Measurements from ENCODE around the gene PRSS53. TPM values are rescaled to one million over a fixed set of nuclear protein-coding genes. Genes with fewer than 3 reads are reported as not detected.

PRSS53 gene
- total and polyA plus RNA-seq, 2 experiments from 2014 or later = 0.36 to 2.7 TPM

DNA sequence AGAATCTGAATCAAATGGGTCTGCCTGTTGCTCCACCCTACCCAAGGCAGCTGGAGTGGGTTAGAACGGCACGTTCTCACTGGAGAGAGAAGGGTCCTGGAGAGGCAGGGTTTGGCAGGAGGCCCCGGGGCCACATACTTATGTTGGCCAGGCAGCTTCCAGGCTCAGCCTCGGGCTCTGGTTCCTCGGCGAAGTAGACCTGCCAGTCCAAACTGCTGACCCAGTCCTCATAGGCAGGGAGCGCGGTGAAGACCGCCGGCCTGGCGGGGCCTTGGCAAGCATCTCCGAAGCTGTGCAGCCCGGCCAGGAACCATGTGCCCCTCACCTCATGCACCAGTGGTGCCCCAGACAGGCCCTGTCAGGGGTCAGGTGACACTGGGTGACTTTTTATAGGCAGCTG is 4.8 kb downstream of the PRSS53 start:
- no peaks in the 10 kb centered on the region for H3K79me2 ChIP-seq (replicated peaks; ENCODE audit: insufficient read depth)
- Mint-ChIP-seq H3K27me3 (ENCODE audit: insufficient read depth, low read depth, poor library complexity) (peaks cover 12% of the 10 kb centered on the region), H3K27ac (no peak overlapping the region), H3K9me3 (no peaks in the 10 kb centered on the region), H3K36me3 (ENCODE audit: low read depth) (peaks cover 28% of the 10 kb centered on the region), H3K4me1 (peaks cover 5% of the 10 kb centered on the region; the same call in 1 of the 3 replicates), H3K4me3 (no peak overlapping the region)
- no peaks in the 10 kb centered on the region for H3K36me3 ChIP-seq (ENCODE audit: insufficient read depth)
- H3K4me3 ChIP-seq = no peak overlapping the region
- H3K9me2 ChIP-seq (ENCODE audit: insufficient read depth) = no peaks in the 10 kb centered on the region
- no peak for DNase-seq (ENCODE audit: low spot score)
- H3K4me1 ChIP-seq (ENCODE audit: insufficient read depth) = no peaks in the 10 kb centered on the region
- H3K27ac ChIP-seq (ENCODE audit: low read depth) = no peak overlapping the region
- H4K20me1 ChIP-seq (replicated peaks; ENCODE audit: insufficient read depth) = no peaks in the 10 kb centered on the region; the same call in 1 of the 2 replicates
- no peak overlapping the region for H3K4me2 ChIP-seq
- no peaks in the 10 kb centered on the region for H3F3A ChIP-seq (replicated peaks; ENCODE audit: low read depth)
- no peaks in the 10 kb centered on the region for H3K27me3 ChIP-seq (ENCODE audit: insufficient read depth)
- TF ChIP-seq EZH2 (IDR thresholded peaks at IDR 0.05; ENCODE audit: low read depth, unreplicated experiment) (no peak), CREB1 (CRISPR knock-in tag; IDR thresholded peaks at IDR 0.05; ENCODE audit: low read depth) (no peak), ZNF114 (CRISPR knock-in tag; IDR thresholded peaks at IDR 0.05) (no peak), EZH2phosphoT487 (IDR thresholded peaks at IDR 0.05; ENCODE audit: unreplicated experiment) (no peak), JUNB (IDR thresholded peaks at IDR 0.05; ENCODE audit: unreplicated experiment) (no peak), NANOG (IDR thresholded peaks at IDR 0.05; ENCODE audit: borderline replicate concordance) (no peak)
- TF ChIP-seq, protein P1, sequence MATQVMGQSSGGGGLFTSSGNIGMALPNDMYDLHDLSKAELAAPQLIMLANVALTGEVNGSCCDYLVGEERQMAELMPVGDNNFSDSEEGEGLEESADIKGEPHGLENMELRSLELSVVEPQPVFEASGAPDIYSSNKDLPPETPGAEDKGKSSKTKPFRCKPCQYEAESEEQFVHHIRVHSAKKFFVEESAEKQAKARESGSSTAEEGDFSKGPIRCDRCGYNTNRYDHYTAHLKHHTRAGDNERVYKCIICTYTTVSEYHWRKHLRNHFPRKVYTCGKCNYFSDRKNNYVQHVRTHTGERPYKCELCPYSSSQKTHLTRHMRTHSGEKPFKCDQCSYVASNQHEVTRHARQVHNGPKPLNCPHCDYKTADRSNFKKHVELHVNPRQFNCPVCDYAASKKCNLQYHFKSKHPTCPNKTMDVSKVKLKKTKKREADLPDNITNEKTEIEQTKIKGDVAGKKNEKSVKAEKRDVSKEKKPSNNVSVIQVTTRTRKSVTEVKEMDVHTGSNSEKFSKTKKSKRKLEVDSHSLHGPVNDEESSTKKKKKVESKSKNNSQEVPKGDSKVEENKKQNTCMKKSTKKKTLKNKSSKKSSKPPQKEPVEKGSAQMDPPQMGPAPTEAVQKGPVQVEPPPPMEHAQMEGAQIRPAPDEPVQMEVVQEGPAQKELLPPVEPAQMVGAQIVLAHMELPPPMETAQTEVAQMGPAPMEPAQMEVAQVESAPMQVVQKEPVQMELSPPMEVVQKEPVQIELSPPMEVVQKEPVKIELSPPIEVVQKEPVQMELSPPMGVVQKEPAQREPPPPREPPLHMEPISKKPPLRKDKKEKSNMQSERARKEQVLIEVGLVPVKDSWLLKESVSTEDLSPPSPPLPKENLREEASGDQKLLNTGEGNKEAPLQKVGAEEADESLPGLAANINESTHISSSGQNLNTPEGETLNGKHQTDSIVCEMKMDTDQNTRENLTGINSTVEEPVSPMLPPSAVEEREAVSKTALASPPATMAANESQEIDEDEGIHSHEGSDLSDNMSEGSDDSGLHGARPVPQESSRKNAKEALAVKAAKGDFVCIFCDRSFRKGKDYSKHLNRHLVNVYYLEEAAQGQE (IDR thresholded peaks at IDR 0.05; ENCODE audit: unreplicated experiment) = no peak
- H2AFZ ChIP-seq = no peak overlapping the region
- ATAC-seq = no peak

DNA sequence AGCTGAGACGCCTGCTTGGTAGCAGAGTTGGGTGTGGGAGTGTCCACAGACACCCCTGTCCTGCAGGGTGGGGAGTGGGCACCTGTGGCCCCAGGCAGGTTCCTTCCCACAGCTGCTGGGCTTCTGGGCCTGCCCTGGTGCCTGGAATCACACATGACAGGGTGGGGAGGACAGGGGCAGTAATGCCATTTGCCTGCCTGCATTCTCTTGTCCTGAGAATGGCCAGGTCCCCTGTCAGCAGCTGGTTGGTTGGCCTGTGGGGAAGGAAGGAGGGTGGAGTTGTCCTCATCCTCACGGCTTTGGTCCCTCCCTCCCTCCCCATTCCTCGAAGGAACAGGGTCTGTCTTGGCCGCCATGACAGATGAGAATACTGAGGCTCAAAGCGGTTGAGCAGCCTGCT is 5.2 kb downstream of the PRSS53 start:
- Mint-ChIP-seq H3K36me3 (ENCODE audit: low read depth) (peaks cover 32% of the 10 kb centered on the region), H3K4me1 (peaks cover 5% of the 10 kb centered on the region; the same call in 1 of the 3 replicates), H3K4me3 (no peak overlapping the region; the same call in 2 of the 3 replicates), H3K27me3 (ENCODE audit: insufficient read depth, low read depth, poor library complexity) (peaks cover 13% of the 10 kb centered on the region), H3K9me3 (no peaks in the 10 kb centered on the region), H3K27ac (no peak overlapping the region)
- Histone ChIP-seq H3K4me1 (ENCODE audit: insufficient read depth) (no peaks in the 10 kb centered on the region), H3F3A (replicated peaks; ENCODE audit: low read depth) (no peaks in the 10 kb centered on the region), H3K27me3 (ENCODE audit: insufficient read depth) (no peaks in the 10 kb centered on the region), H3K4me3 (no peak overlapping the region), H3K9me2 (ENCODE audit: insufficient read depth) (no peaks in the 10 kb centered on the region), H3K79me2 (replicated peaks; ENCODE audit: insufficient read depth) (no peaks in the 10 kb centered on the region), H3K4me2 (no peak overlapping the region), H3K36me3 (ENCODE audit: insufficient read depth) (no peaks in the 10 kb centered on the region), H3K27ac (ENCODE audit: low read depth) (no peak overlapping the region), H2AFZ (no peak overlapping the region), H4K20me1 (replicated peaks; ENCODE audit: insufficient read depth) (no peaks in the 10 kb centered on the region; the same call in 1 of the 2 replicates)
- ATAC-seq (no peak), DNase-seq (ENCODE audit: low spot score) (no peak)
- TF ChIP-seq EZH2 (IDR thresholded peaks at IDR 0.05; ENCODE audit: low read depth, unreplicated experiment) = no peak
- TF ChIP-seq JUNB (IDR thresholded peaks at IDR 0.05; ENCODE audit: unreplicated experiment) = no peak
- TF ChIP-seq, protein P2, sequence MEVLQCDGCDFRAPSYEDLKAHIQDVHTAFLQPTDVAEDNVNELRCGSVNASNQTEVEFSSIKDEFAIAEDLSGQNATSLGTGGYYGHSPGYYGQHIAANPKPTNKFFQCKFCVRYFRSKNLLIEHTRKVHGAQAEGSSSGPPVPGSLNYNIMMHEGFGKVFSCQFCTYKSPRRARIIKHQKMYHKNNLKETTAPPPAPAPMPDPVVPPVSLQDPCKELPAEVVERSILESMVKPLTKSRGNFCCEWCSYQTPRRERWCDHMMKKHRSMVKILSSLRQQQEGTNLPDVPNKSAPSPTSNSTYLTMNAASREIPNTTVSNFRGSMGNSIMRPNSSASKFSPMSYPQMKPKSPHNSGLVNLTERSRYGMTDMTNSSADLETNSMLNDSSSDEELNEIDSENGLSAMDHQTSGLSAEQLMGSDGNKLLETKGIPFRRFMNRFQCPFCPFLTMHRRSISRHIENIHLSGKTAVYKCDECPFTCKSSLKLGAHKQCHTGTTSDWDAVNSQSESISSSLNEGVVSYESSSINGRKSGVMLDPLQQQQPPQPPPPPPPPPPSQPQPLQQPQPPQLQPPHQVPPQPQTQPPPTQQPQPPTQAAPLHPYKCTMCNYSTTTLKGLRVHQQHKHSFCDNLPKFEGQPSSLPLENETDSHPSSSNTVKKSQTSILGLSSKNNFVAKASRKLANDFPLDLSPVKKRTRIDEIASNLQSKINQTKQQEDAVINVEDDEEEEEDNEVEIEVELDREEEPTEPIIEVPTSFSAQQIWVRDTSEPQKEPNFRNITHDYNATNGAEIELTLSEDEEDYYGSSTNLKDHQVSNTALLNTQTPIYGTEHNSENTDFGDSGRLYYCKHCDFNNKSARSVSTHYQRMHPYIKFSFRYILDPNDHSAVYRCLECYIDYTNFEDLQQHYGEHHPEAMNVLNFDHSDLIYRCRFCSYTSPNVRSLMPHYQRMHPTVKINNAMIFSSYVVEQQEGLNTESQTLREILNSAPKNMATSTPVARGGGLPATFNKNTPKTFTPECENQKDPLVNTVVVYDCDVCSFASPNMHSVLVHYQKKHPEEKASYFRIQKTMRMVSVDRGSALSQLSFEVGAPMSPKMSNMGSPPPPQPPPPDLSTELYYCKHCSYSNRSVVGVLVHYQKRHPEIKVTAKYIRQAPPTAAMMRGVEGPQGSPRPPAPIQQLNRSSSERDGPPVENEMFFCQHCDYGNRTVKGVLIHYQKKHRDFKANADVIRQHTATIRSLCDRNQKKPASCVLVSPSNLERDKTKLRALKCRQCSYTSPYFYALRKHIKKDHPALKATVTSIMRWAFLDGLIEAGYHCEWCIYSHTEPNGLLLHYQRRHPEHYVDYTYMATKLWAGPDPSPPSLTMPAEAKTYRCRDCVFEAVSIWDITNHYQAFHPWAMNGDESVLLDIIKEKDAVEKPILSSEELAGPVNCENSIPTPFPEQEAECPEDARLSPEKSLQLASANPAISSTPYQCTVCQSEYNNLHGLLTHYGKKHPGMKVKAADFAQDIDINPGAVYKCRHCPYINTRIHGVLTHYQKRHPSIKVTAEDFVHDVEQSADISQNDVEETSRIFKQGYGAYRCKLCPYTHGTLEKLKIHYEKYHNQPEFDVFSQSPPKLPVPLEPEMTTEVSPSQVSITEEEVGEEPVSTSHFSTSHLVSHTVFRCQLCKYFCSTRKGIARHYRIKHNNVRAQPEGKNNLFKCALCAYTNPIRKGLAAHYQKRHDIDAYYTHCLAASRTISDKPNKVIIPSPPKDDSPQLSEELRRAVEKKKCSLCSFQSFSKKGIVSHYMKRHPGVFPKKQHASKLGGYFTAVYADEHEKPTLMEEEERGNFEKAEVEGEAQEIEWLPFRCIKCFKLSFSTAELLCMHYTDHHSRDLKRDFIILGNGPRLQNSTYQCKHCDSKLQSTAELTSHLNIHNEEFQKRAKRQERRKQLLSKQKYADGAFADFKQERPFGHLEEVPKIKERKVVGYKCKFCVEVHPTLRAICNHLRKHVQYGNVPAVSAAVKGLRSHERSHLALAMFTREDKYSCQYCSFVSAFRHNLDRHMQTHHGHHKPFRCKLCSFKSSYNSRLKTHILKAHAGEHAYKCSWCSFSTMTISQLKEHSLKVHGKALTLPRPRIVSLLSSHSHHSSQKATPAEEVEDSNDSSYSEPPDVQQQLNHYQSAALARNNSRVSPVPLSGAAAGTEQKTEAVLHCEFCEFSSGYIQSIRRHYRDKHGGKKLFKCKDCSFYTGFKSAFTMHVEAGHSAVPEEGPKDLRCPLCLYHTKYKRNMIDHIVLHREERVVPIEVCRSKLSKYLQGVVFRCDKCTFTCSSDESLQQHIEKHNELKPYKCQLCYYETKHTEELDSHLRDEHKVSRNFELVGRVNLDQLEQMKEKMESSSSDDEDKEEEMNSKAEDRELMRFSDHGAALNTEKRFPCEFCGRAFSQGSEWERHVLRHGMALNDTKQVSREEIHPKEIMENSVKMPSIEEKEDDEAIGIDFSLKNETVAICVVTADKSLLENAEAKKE (CRISPR knock-in tag; IDR thresholded peaks at IDR 0.05) = no peak
- TF ChIP-seq STAT1 (IDR thresholded peaks at IDR 0.05; ENCODE audit: unreplicated experiment) = no peak
